CD4-positive, CD25-positive, alpha-beta regulatory T cell (primary cell): ENCODE measurements around the gene WAS. TPM values are rescaled to one million over a fixed set of nuclear protein-coding genes. Genes with fewer than 3 reads are reported as not detected.
A peak's percentile ranks its signal among the peaks of the same experiment; 100 is the strongest.

Experiments used
- ATAC-seq, 2 donors: fragments of 150-1000 bp; cut with Tn5 transposase; one replicate each; pipeline ENCODE4 v1.10.0; 2021; ENCODE audit warnings: low read depth in 2 of 2, moderate number of reproducible peaks in 2 of 2, moderate library complexity in 1 of 2
- DNase-seq, 3 donors: peaks; one replicate each; pipeline versions ENCODE4 v3.0.0 to v3.0.0-alpha.2; 2012 to 2022; ENCODE audit warnings: mixed read lengths in 1 of 3
- H3K27ac ChIP-seq: one replicate; pipeline ENCODE4 v1.7.0; 2013; ENCODE audit warnings: mild to moderate bottlenecking, low read length; ENCODE audit not compliant: insufficient read depth, poor library complexity, severe bottlenecking
- H3K27me3 ChIP-seq: one replicate; pipeline ENCODE4 v1.7.0; 2013; ENCODE audit warnings: low read length; ENCODE audit not compliant: control insufficient read depth, insufficient read depth
- H3K36me3 ChIP-seq: one replicate; pipeline ENCODE4 v1.7.0; 2013; ENCODE audit warnings: mild to moderate bottlenecking, low read length, moderate library complexity; ENCODE audit not compliant: control insufficient read depth, insufficient read depth
- H3K4me1 ChIP-seq: 2 replicates; pipeline ENCODE4 v1.7.0; 2013; ENCODE audit warnings: mild to moderate bottlenecking, low read length; ENCODE audit not compliant: insufficient read depth, control insufficient read depth, poor library complexity, severe bottlenecking
- H3K4me3 ChIP-seq: one replicate; pipeline ENCODE4 v1.7.0; 2013; ENCODE audit warnings: low read depth, mild to moderate bottlenecking, low read length, moderate library complexity
- H3K9me3 ChIP-seq, 2 experiments: 1 replicate in 1 of 2; 2 replicates in 1 of 2; pipeline ENCODE4 v1.7.0; 2013; ENCODE audit warnings: low read length in 2 of 2, mild to moderate bottlenecking in 1 of 2, moderate library complexity in 1 of 2; ENCODE audit not compliant: control insufficient read depth in 2 of 2
- H3K27ac Mint-ChIP-seq, 3 donors: one replicate each; pipeline ENCODE4 v1.8.0; 2020 to 2022; ENCODE audit warnings: mild to moderate bottlenecking in 3 of 3, mixed read lengths in 3 of 3, moderate library complexity in 2 of 3
- H3K27me3 Mint-ChIP-seq: one replicate; pipeline ENCODE4 v1.8.0; 2022; ENCODE audit warnings: mild to moderate bottlenecking, mixed read lengths
- H3K36me3 Mint-ChIP-seq: one replicate; pipeline ENCODE4 v1.8.0; 2020; ENCODE audit warnings: mixed read lengths
- H3K4me1 Mint-ChIP-seq, 4 donors: one replicate each; pipeline ENCODE4 v1.8.0; 2020 to 2022; ENCODE audit warnings: mixed read lengths in 4 of 4, mild to moderate bottlenecking in 1 of 4
- H3K4me3 Mint-ChIP-seq, 4 donors: one replicate each; pipeline ENCODE4 v1.8.0; 2020 to 2022; ENCODE audit warnings: mild to moderate bottlenecking in 4 of 4, mixed read lengths in 4 of 4, moderate library complexity in 3 of 4
- H3K9me3 Mint-ChIP-seq, 7 donors: one replicate each; pipeline ENCODE4 v1.8.0; 2020 to 2022; ENCODE audit warnings: mixed read lengths in 7 of 7, mild to moderate bottlenecking in 3 of 7, moderate library complexity in 2 of 7
- polyA plus RNA-seq, 4 donors: library from polyadenylated mRNA; unstranded; fragments of 300-500 nt; fragmentation: Illumina TruSeq; gene quantifications; one replicate each; pipeline ENCODE4 v1.2.3, GENCODE V29; 2021
- total RNA-seq: library from RNA; stranded (reverse); gene quantifications from one replicate; pipeline ENCODE4 v1.2.3, GENCODE V29; 2022

Gene WAS
- total and polyA plus RNA-seq, 5 donors from 2014 or later: 12.4 to 101 (median 21.7) TPM

- Mint-ChIP-seq H3K4me1 (peaks cover 0 to 26% (median 6%) of the 10 kb centered on the region in 4 donors), H3K36me3 (peaks cover 3% of the 10 kb centered on the region), H3K27ac (no peak overlapping the region), H3K9me3 (no peaks in the 10 kb centered on the region), H3K4me3 (no peak overlapping the region), H3K27me3 (no peaks in the 10 kb centered on the region)
- Histone ChIP-seq H3K27ac (no peak overlapping the region), H3K4me1 (no peaks in the 10 kb centered on the region), H3K36me3 (peaks cover 32% of the 10 kb centered on the region), H3K4me3 (no peak overlapping the region), H3K9me3 (no peaks in the 10 kb centered on the region), H3K27me3 (no peaks in the 10 kb centered on the region)
- DNase-seq: no peak
- ATAC-seq: no peak
These were observed 20.3 kb downstream of the WAS start for GRCh38 chrX:48703642-48704481.

- Histone ChIP-seq H3K27me3 (no peaks in the 10 kb centered on the region), H3K27ac (no peak overlapping the region), H3K9me3 (no peaks in the 10 kb centered on the region), H3K4me1 (peaks cover 6% of the 10 kb centered on the region), H3K36me3 (peaks cover 21% of the 10 kb centered on the region), H3K4me3 (no peak overlapping the region)
- no peak for DNase-seq
- Mint-ChIP-seq H3K4me3 (no peak overlapping the region), H3K27me3 (no peaks in the 10 kb centered on the region), H3K27ac (no peak overlapping the region), H3K4me1 (peaks cover 0 to 21% (median 8%) of the 10 kb centered on the region in 4 donors), H3K9me3 (no peaks in the 10 kb centered on the region), H3K36me3 (peaks cover 3% of the 10 kb centered on the region)
- ATAC-seq: no peak
These were observed 22.3 kb downstream of the WAS start for GRCh38 chrX:48705871-48706270.

DNA sequence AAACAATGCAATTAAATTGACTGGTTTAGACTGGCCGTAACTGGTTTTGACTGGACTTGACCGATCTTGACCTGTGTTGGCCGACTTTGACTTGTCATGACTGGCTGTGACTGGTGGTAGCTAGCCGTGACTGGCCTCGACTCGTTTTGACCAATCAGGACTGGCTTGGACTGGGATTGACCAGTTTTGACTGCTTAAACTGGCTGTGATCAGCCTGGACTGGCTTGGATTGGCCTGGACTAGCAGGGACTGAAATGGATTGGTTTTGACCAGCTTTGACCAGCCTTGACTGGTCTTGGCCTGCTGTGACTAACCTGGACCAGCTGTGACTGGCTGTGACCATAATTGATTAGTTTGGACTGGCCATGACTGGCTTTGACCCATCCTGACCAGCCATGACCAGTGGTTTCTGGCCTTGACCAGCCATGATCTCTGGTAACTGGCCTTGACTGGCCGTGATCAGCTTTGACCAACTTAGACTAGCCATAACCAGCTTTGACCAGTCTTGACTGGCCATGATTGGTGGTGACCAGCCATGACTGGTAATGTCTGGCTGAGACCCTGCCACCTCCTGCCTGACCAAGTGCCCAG lies 26.0 kb downstream of the WAS start:
- Mint-ChIP-seq H3K4me1 (peaks cover 11 to 46% (median 35%) of the 10 kb centered on the region in 4 donors), H3K27ac (peak overlapping the region in 2 of 3 donors; percentile 42 to 43), H3K36me3 (no peaks in the 10 kb centered on the region), H3K27me3 (no peaks in the 10 kb centered on the region), H3K4me3 (no peak overlapping the region), H3K9me3 (no peaks in the 10 kb centered on the region)
- H3K4me3 ChIP-seq: no peak overlapping the region
- no peaks in the 10 kb centered on the region for H3K9me3 ChIP-seq
- H3K27me3 ChIP-seq: no peaks in the 10 kb centered on the region
- no peak for ATAC-seq
- H3K27ac ChIP-seq: no peak overlapping the region
- H3K4me1 ChIP-seq: peaks cover 41% of the 10 kb centered on the region
- no peak for DNase-seq
- H3K36me3 ChIP-seq: peaks cover 5% of the 10 kb centered on the region

DNA sequence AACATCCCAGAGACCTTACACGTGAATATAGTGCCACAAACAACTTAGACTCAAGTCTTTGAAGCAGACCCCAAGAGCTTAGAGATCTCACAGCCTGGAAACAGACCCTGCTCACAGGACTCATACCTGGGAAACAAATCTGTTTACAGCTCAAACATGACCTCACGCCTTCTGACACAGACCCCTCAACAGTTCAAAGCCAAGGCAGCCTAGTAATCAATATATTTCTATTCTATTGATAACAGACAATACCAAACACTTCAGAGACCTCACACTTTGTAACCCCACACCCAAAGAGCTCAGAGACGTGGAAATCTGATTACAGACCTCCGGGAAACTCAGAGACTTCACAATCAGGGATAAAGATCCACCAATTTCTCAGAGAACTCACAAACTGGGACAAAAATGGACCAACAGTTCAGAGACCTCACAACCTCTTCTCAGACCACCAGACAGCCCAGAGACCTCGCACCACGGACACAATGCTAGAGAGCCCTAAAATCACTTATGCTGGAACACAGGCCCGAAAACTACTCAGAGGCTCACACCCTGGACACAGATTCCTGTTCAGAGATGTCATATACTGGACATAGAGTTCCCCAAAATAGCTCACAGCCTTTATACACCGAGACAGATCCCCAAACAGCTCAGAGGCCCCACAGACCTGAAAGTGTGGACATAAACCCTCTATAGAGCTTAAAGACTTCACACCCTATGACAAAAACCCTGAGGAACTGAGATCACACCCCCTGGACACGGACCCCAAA lies 27.7 kb downstream of the WAS start:
- Mint-ChIP-seq H3K4me3 (peak overlapping the region in 2 of 4 donors; percentile 36 to 47), H3K27me3 (no peaks in the 10 kb centered on the region), H3K36me3 (no peaks in the 10 kb centered on the region)

DNA sequence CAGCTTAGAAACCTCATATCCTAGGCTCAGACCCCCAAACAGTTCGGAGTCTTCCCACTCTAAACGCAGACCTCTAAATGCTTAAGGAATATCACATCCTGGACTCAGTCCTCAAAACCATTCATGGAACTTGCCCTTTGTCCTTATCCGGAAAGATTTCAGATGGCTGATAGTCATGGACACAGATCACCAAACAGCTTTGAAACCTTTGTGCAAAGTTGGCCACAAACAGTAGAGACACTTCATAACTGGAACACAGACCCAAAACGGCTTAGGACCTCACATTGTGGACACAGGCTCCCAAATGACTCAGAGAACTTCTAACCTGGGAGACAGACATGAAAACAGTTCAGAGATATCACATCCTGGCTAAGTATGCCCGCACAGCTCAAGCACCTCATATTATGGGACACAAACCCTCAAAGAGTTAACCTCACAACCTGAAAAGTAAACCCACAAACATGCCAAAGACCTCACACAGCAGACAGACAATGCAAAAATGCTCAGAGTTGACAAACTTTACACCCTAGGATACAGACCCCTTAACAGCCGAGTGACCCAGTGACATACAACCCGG lies 28.4 kb downstream of the WAS start:
- peaks cover 50% of the 10 kb centered on the region for H3K4me1 ChIP-seq
- peaks cover 2% of the 10 kb centered on the region for H3K36me3 ChIP-seq
- H3K9me3 ChIP-seq: no peaks in the 10 kb centered on the region
- H3K27ac ChIP-seq: peak overlapping the region; percentile 61
- no peaks in the 10 kb centered on the region for H3K27me3 ChIP-seq
- Mint-ChIP-seq H3K36me3 (no peaks in the 10 kb centered on the region), H3K9me3 (no peaks in the 10 kb centered on the region), H3K27ac (peak overlapping the region; percentile 87 to 92 (median 91)), H3K4me3 (peak overlapping the region in 3 of 4 donors; percentile 48 to 77 (median 66)), H3K4me1 (peaks cover 15 to 68% (median 43%) of the 10 kb centered on the region in 4 donors), H3K27me3 (no peaks in the 10 kb centered on the region)
- no peak for ATAC-seq
- peak overlapping the region; percentile 53 for H3K4me3 ChIP-seq
- peak in 1 of 3 donors; percentile 30 for DNase-seq

More for the DNA sequence above, 27.7 kb downstream of the WAS start:
- Histone ChIP-seq H3K27ac (peak overlapping the region; percentile 61), H3K4me3 (no peak overlapping the region), H3K4me1 (peaks cover 50% of the 10 kb centered on the region), H3K36me3 (peaks cover 5% of the 10 kb centered on the region), H3K9me3 (no peaks in the 10 kb centered on the region), H3K27me3 (no peaks in the 10 kb centered on the region)
- DNase-seq: no peak
- no peak for ATAC-seq
- no peaks in the 10 kb centered on the region for H3K9me3 Mint-ChIP-seq
- peaks cover 15 to 62% (median 43%) of the 10 kb centered on the region in 4 donors for H3K4me1 Mint-ChIP-seq
- H3K27ac Mint-ChIP-seq: peak overlapping the region; percentile 87 to 96 (median 92)

- Histone ChIP-seq H3K36me3 (no peaks in the 10 kb centered on the region), H3K9me3 (no peaks in the 10 kb centered on the region), H3K4me1 (peaks cover 50% of the 10 kb centered on the region), H3K4me3 (peak overlapping the region; percentile 53), H3K27me3 (no peaks in the 10 kb centered on the region), H3K27ac (peak overlapping the region; percentile 61)
- Mint-ChIP-seq H3K9me3 (no peaks in the 10 kb centered on the region), H3K27ac (peak overlapping the region; percentile 87 to 92 (median 91)), H3K36me3 (no peaks in the 10 kb centered on the region), H3K27me3 (no peaks in the 10 kb centered on the region), H3K4me3 (peak overlapping the region; percentile 48 to 77 (median 67)), H3K4me1 (peaks cover 15 to 75% (median 46%) of the 10 kb centered on the region in 4 donors)
- ATAC-seq (peak; percentile 20 to 27), DNase-seq (peak in 2 of 3 donors; percentile 26 to 62)
These were observed 30.2 kb downstream of the WAS start for GRCh38 chrX:48713847-48714246.

- Mint-ChIP-seq H3K27me3 (no peaks in the 10 kb centered on the region), H3K9me3 (no peaks in the 10 kb centered on the region), H3K36me3 (no peaks in the 10 kb centered on the region), H3K27ac (peak overlapping the region; percentile 87 to 92 (median 91)), H3K4me3 (peak overlapping the region in 2 of 4 donors; percentile 0 to 77), H3K4me1 (peaks cover 15 to 78% (median 48%) of the 10 kb centered on the region in 4 donors)
- H3K27me3 ChIP-seq: no peaks in the 10 kb centered on the region
- H3K36me3 ChIP-seq: no peaks in the 10 kb centered on the region
- no peaks in the 10 kb centered on the region for H3K9me3 ChIP-seq
- peaks cover 50% of the 10 kb centered on the region for H3K4me1 ChIP-seq
- peak overlapping the region; percentile 61 for H3K27ac ChIP-seq
- peak; percentile 3 to 26 for ATAC-seq
- peak overlapping the region; percentile 53 for H3K4me3 ChIP-seq
- peak in 2 of 3 donors; percentile 11 to 59 for DNase-seq
These were observed 31.0 kb downstream of the WAS start for GRCh38 chrX:48714573-48714972.
